ENCODE results near the gene CHDH.

GRCh38 chr3:53856964-53857363, 10.7 kb upstream of the CHDH start:
- TF ChIP-seq EZH2 (IDR thresholded peaks at IDR 0.05; ENCODE audit: borderline replicate concordance), result no peak
- TF ChIP-seq, protein P1, sequence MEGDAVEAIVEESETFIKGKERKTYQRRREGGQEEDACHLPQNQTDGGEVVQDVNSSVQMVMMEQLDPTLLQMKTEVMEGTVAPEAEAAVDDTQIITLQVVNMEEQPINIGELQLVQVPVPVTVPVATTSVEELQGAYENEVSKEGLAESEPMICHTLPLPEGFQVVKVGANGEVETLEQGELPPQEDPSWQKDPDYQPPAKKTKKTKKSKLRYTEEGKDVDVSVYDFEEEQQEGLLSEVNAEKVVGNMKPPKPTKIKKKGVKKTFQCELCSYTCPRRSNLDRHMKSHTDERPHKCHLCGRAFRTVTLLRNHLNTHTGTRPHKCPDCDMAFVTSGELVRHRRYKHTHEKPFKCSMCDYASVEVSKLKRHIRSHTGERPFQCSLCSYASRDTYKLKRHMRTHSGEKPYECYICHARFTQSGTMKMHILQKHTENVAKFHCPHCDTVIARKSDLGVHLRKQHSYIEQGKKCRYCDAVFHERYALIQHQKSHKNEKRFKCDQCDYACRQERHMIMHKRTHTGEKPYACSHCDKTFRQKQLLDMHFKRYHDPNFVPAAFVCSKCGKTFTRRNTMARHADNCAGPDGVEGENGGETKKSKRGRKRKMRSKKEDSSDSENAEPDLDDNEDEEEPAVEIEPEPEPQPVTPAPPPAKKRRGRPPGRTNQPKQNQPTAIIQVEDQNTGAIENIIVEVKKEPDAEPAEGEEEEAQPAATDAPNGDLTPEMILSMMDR (IDR thresholded peaks at IDR 0.05; ENCODE audit: poor library complexity), result no peak

Measured in hepatocyte (in vitro differentiated cells).